ENCODE data around the gene IFNA6.

The IFNA6 gene

GRCh38 chr9:21326526-21327139 lies 24.1 kb downstream of the IFNA6 start:
- peak; percentile 37 to 82 for DNase-seq

GRCh38 chr9:21324047-21324446 lies 26.6 kb downstream of the IFNA6 start:
- DNase-seq = peak in 1 of 2 donors; percentile 30

GRCh38 chr9:21322911-21323461 lies 27.7 kb downstream of the IFNA6 start:
- DNase-seq = no peak

- DNase-seq = no peak
These were observed 30.2 kb downstream of the IFNA6 start for GRCh38 chr9:21320465-21320864.

- DNase-seq = peak; percentile 31 to 68
These were observed 32.4 kb downstream of the IFNA6 start for GRCh38 chr9:21317956-21318923.

- DNase-seq = no peak
These were observed 33.8 kb downstream of the IFNA6 start for GRCh38 chr9:21316860-21317259.

GRCh38 chr9:21316032-21316842 lies 34.5 kb downstream of the IFNA6 start:
- no peak for DNase-seq

- DNase-seq = no peak
These were observed 36.5 kb downstream of the IFNA6 start for GRCh38 chr9:21314152-21314551.

GRCh38 chr9:21311889-21312288 lies 38.8 kb downstream of the IFNA6 start:
- no peak for DNase-seq

GRCh38 chr9:21305213-21305612 lies 45.5 kb downstream of the IFNA6 start, which contains the start of gene IFNA5:
IFNA5 (minus strand) TSS chr9:21305313; CDS start chr9:21305256, 57 bp downstream.
- DNase-seq = no peak

Data from inflammatory macrophage treated with lipopolysaccharide for 1 hour (primary cell).